ENCODE results near the gene SUPT6H. TPM values are rescaled to one million over a fixed set of nuclear protein-coding genes. Genes with fewer than 3 reads are reported as not detected.
"Not testable (repeated sequence)": the region's sequence is repeated elsewhere in the genome, so short reads cannot be mapped to it uniquely, and the experiment has no call there.

The SUPT6H gene
- total RNA-seq, 1 donor from 2014 or later: 59.8 TPM

DNA sequence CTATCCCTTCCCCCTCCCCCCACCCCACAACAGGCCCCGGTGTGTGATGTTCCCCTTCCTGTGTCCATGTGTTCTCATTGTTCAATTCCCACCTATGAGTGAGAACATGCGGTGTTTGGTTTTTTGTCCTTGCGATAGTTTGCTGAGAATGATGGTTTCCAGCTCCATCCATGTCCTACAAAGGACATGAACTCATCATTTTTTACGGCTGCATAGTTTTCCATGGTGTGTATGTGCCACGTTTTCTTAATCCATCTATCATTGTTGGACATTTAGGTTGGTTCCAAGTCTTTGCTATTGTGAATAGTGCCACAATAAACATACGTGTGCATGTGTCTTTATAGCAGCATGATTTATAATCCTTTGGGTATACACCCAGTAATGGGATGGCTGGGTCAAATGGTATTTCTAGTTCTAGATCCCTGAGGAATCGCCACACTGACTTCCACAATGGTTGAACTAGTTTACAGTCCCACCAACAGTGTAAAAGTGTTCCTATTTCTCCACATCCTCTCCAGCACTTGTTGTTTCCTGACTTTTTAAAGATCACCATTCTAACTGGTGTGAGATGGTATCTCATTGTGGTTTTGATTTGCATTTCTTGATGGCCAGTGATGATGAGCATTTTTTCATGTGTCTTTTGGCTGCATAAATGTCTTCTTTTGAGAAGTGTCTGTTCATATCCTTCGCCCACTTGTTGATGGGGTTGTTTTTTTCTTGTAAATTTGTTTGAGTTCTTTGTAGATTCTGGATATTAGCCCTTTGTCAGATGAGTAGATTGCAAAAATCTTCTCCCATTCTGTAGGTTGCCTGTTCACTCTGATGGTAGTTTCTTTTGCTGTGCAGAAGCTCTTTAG is 74.1 kb downstream of the SUPT6H start:
- DNase-seq (ENCODE audit: low spot score): not testable (repeated sequence)

- DNase-seq (ENCODE audit: low spot score): no peak
Measured at GRCh38 chr17:28737316-28737715, 75.3 kb downstream of the SUPT6H start.

- no peak for DNase-seq (ENCODE audit: low spot score)
Measured at GRCh38 chr17:28737770-28738679, 76.0 kb downstream of the SUPT6H start.

- no peak for DNase-seq (ENCODE audit: low spot score)
Measured at GRCh38 chr17:28738680-28739384, 76.8 kb downstream of the SUPT6H start.

DNA sequence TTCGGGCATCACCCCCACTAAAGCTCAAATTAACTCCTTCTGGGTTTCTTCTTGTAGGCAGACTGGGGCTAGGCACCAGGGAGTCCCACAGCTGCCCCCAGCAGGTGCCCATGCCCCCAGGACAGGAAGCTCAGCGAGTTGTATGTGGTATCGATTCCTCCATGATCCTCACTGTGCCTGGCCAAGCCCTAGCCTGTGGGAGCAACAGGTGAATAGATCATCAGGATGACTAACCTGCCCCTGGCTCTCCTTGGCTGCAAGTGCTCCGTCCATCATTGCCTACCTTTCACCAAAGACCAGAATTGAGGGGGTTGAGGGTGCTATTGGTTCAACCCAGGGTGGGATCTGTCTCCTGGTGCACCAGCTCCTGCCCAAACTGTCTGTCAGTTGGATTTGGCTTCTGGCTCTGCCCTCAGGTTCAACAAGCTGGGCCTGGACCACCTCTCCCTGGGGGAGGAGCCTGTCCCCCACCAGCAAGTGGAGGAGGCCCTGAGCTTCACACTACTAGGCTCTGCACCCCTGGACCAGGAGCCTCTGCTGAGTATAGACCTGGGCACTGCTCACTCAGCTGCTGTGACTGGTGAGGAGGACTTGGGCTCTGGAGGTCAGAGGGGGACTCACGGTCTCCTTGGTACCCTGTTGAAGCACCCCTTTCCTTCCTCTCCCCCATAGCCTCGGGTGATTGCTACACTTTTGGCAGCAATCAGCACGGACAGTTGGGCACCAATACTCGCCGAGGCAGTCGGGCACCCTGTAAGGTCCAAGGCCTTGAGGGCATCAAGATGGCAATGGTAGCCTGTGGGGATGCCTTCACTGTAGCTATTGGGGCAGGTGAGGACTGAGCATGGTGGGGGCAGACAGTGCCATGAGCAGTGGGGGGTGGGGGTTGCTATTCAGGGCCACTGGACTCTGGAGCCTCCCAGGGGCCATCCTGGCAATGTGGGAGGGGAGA is 78.7 kb downstream of the SUPT6H start:
- no peak for DNase-seq (ENCODE audit: low spot score)

DNA sequence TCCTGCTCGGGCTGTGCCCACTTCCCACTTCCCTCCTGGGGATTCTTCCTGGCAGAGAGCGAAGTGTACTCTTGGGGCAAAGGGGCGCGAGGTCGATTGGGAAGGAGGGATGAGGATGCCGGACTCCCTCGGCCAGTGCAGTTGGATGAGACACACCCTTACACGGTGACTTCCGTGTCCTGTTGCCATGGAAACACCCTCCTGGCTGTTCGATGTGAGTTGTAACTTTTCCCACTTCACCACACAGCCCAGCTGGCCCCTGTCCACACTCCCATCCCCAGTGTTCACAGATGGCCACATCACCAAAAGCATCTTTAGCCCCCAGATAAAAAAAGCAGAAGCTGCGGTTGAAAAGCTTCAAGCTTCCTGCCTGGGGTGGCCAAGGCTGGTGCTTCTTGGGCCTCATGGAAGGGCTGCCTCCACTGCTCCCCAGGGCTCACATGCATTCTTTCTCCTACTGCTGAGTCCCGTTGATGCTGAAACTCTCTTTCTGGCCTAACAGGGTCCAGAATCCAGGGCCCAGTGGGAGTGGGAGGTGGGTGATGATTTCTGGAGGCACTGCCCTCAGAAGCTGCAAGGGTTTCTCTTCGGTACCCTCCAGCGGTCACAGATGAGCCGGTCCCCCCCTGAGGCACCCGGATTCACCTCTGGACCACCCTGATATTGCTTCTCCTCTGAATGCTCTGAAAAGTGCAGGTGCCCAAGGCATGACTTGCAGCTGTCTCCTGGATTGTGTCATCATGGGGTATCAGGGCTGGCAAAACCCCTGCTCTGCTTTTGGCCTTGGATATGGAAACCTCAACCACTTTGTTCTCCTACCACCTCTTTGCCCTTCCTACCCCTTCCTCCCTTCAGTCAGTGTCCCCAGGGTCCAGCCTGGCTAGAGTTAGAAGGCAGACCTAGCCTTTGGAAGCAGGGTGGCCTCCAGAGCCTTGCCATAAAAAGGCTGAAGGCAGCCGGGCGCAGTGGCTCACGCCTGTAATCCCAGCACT is 79.6 kb downstream of the SUPT6H start:
- DNase-seq (ENCODE audit: low spot score): no peak

DNA sequence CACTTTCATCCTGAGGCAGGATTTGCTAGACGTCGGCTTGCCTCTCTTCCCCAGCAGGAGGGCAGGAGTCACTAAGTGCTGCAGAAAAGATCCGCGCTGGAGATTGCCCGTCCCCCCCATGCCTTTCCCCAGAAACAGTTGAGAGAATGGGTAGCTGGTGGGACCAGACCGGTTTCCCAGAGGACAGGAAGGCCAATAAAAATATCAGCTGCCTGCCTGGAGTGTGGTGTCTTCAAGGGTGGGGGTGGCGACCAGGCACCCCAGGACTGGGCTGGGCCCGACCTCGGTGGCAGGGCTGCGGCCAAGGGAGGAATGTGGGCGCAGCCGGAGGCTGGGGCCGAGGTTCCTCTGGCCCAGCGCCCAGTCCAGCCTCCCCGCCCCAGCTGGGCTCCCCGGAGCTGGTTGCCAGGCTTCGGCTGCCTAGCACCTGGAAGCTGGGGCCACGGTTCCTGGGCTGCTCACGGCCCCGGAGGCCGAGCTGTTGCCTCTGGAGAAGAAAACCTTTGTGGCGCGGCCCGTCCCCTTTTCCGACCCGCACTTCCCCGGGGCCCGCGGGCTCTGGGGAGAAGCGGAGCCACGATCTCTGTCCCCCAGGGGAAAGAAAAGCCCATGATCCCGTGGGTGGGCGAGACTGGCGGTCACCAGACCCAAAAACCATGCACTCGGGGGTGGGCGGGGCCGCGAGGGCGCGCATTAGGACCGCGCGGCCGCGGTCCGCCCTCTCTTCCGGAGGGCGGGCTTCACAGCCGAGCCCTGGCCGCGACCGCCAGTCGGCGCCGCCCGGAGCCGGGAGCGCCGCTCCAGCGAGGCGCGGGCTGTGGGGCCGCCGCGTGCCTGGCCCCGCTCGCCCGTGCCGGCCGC is 81.5 kb downstream of the SUPT6H start, which contains the start of gene TRAF4:
Gene TRAF4, plus strand, starts transcription at position 769 of the 861 bp plus-strand sequence. CDS start 102 bp downstream, outside the sequence.
- peak; percentile 77 for DNase-seq (ENCODE audit: low spot score)

- no peak for DNase-seq (ENCODE audit: low spot score)
Measured at GRCh38 chr17:28744104-28744971, 82.3 kb downstream of the SUPT6H start.

- DNase-seq (ENCODE audit: low spot score): no peak
Measured at GRCh38 chr17:28744972-28745785, 83.2 kb downstream of the SUPT6H start.

DNA sequence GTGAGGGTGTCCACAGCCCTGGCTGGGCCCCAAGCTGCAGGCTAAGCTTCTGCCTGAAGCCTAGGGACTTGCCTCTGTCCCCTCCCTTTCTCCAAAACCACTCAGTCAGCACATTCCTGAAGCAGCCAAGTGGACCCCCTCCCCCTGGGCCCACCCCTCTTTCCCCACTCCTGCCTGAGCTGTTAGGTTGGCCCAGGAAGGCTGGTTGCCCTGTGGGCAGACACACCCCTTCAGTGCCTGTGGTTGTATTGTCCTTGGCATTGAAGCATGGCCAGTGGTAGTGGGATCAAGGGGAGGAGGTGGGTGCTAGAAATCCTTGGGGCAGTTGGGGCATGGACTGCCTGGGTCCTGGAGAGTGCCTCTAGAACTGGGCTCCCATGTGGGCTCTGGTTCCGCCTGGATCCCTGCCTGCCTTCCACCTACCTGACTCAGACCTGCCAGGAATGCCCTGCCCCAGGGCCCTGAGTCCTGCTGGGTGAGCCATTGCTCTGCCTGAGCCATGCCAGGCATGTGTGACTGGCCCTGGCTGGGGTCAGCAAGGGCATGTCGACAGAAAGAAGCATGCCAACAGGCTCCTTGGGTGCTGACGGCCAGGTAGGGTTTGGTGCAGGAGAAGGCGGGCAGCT is 83.9 kb downstream of the SUPT6H start:
- no peak for DNase-seq (ENCODE audit: low spot score)

GRCh38 chr17:28746611-28747050 is 84.6 kb downstream of the SUPT6H start:
- peak; percentile 73 for DNase-seq (ENCODE audit: low spot score)

GRCh38 chr17:28747051-28747691 is 85.2 kb downstream of the SUPT6H start:
- peak; percentile 76 for DNase-seq (ENCODE audit: low spot score)

DNA sequence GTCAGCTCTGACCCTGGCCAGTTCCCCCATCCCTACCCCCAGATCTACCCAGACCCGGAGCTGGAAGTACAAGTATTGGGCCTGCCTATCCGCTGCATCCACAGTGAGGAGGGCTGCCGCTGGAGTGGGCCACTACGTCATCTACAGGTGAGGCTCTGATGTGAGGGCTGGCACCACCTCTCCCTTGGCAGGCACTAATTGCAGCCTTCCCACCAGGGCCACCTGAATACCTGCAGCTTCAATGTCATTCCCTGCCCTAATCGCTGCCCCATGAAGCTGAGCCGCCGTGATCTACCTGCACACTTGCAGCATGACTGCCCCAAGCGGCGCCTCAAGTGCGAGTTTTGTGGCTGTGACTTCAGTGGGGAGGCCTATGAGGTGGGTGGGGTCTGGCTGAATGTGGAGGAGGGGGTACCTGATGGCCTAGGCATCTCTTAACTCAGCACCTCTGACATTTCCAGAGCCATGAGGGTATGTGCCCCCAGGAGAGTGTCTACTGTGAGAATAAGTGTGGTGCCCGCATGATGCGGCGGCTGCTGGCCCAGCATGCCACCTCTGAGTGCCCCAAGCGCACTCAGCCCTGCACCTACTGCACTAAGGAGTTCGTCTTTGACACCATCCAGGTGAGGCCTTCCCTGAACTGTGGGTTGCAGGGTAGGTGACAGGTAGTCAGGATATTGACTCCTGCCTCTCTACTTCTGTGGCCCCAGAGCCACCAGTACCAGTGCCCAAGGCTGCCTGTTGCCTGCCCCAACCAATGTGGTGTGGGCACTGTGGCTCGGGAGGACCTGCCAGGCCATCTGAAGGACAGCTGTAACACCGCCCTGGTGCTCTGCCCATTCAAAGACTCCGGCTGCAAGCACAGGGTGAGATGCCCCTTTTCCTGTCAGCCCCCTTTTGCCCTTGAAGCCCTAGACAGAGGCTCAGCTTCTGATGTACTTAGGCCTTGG is 86.1 kb downstream of the SUPT6H start:
- no peak for DNase-seq (ENCODE audit: low spot score)

DNA sequence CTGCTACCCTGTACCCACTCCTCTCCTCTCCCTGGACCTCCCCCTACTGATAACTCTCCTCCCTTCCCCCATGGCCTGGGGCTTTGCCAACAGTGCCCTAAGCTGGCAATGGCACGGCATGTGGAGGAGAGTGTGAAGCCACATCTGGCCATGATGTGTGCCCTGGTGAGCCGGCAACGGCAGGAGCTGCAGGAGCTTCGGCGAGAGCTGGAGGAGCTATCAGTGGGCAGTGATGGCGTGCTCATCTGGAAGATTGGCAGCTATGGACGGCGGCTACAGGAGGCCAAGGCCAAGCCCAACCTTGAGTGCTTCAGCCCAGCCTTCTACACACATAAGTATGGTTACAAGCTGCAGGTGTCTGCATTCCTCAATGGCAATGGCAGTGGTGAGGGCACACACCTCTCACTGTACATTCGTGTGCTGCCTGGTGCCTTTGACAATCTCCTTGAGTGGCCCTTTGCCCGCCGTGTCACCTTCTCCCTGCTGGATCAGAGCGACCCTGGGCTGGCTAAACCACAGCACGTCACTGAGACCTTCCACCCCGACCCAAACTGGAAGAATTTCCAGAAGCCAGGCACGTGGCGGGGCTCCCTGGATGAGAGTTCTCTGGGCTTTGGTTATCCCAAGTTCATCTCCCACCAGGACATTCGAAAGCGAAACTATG is 87.0 kb downstream of the SUPT6H start:
- no peak for DNase-seq (ENCODE audit: low spot score)
